B cell (primary cell): ENCODE data around the gene KCNA3. TPM values are rescaled to one million over a fixed set of nuclear protein-coding genes. Genes with fewer than 3 reads are reported as not detected.

ENCODE experiments used
- ATAC-seq: fragments of 200-7000 bp; cut with Tn5 transposase; one replicate; pipeline ENCODE4 v1.10.0; 2021; ENCODE audit warnings: low read depth, mild to moderate bottlenecking, moderate number of reproducible peaks, moderate library complexity
- CTCF ChIA-PET: fragments of 350-600 bp; sonication (Branson Sonifier 250); formaldehyde crosslinking; loops from one replicate; lab custom pipeline; 2021; ENCODE audit warnings: antibody characterized with exemption, inconsistent platforms; lab: Charles Lee
- POLR2A ChIA-PET: fragments of 350-600 bp; sonication (Branson Sonifier 250); formaldehyde crosslinking; loops from one replicate; lab custom pipeline; 2021; ENCODE audit warnings: antibody characterized with exemption; lab: Charles Lee
- DNase-seq: peaks from one replicate; pipeline ENCODE4 v3.0.0; 2013
- H2AFZ ChIP-seq: 2 replicates; pipeline ENCODE4 v1.6.1; 2012; ENCODE audit warnings: mild to moderate bottlenecking, low read depth, low read length; ENCODE audit not compliant: insufficient read depth, poor library complexity, severe bottlenecking
- H3K27ac ChIP-seq, 2 donors: 1 replicate in 1 of 2; 2 replicates in 1 of 2; pipeline ENCODE4 v1.5.1; 2012 to 2013; ENCODE audit warnings: low read length in 2 of 2, mild to moderate bottlenecking in 2 of 2, moderate library complexity in 1 of 2
- H3K27me3 ChIP-seq, 4 experiments: fragments of 200-600 bp in 1 of 4; sonication (generic) in 1 of 4; replicated peaks in 1 of 4; 1 replicate in 2 of 4; 2 replicates in 2 of 4; pipeline versions ENCODE4 v1.6.1 to v1.7.0; 2013 to 2016; ENCODE audit warnings: low read length in 3 of 4, mild to moderate bottlenecking in 2 of 4, mixed read lengths in 1 of 4, moderate library complexity in 1 of 4; ENCODE audit not compliant: insufficient read depth in 4 of 4, control insufficient read depth in 3 of 4; ENCODE audit errors: control extremely low read depth in 1 of 4
- H3K36me3 ChIP-seq, 2 experiments: replicated peaks in 1 of 2; 1 replicate in 1 of 2; 2 replicates in 1 of 2; pipeline versions ENCODE4 v1.6.1 to v1.7.1; 2013; ENCODE audit warnings: low read length in 1 of 2; ENCODE audit not compliant: insufficient read depth in 2 of 2, control insufficient read depth in 1 of 2; ENCODE audit errors: control extremely low read depth in 1 of 2, extremely low read depth in 1 of 2
- H3K4me1 ChIP-seq, 2 donors: fragments of 200-600 bp in 1 of 2; sonication (generic) in 1 of 2; 1 replicate in 1 of 2; 2 replicates in 1 of 2; pipeline versions ENCODE4 v1.5.1 to v1.6.1; 2013 to 2017; ENCODE audit warnings: low read length in 2 of 2; ENCODE audit not compliant: control insufficient read depth in 2 of 2, insufficient read depth in 2 of 2
- H3K4me2 ChIP-seq: replicated peaks from 2 replicates; pipeline ENCODE3; 2012; ENCODE audit warnings: mild to moderate bottlenecking, low read depth, low read length; ENCODE audit not compliant: poor library complexity, severe bottlenecking
- H3K4me3 ChIP-seq, 5 experiments: fragments of 200-600 bp in 1 of 5; sonication (generic) in 1 of 5; 1 replicate in 3 of 5; 2 replicates in 2 of 5; pipeline versions ENCODE4 v1.5.1 to v1.7.0; 2011 to 2016; ENCODE audit warnings: low read length in 4 of 5, mild to moderate bottlenecking in 4 of 5, low read depth in 2 of 5, control low read depth in 1 of 5, moderate library complexity in 1 of 5; ENCODE audit not compliant: insufficient read depth in 1 of 5; ENCODE audit errors: control extremely low read depth in 1 of 5, extremely low read depth in 1 of 5
- H3K79me2 ChIP-seq: fragments of 200-600 bp; sonication (generic); one replicate; pipeline ENCODE4 v1.6.0; 2016; ENCODE audit warnings: low read length; ENCODE audit not compliant: control insufficient read depth, insufficient read depth
- H3K9ac ChIP-seq: fragments of 200-600 bp; sonication (generic); 2 replicates; pipeline ENCODE4 v1.6.1; 2017; ENCODE audit warnings: mild to moderate bottlenecking, low read length, moderate library complexity
- H3K9me3 ChIP-seq, 3 donors: one replicate each; pipeline versions ENCODE4 v1.6.1 to v1.7.1; 2013; ENCODE audit warnings: low read length in 2 of 3; ENCODE audit not compliant: control insufficient read depth in 2 of 3, insufficient read depth in 1 of 3; ENCODE audit errors: control extremely low read depth in 1 of 3
- H4K20me1 ChIP-seq: 2 replicates; pipeline ENCODE4 v1.6.0; 2012; ENCODE audit warnings: mild to moderate bottlenecking, low read length; ENCODE audit not compliant: insufficient read depth, control insufficient read depth, poor library complexity, severe bottlenecking
- H3K27ac Mint-ChIP-seq: one replicate; pipeline ENCODE4 v1.8.0; 2021; ENCODE audit warnings: mixed read lengths
- H3K27me3 Mint-ChIP-seq: one replicate; pipeline ENCODE4 v1.8.0; 2021; ENCODE audit warnings: mixed read lengths
- H3K4me1 Mint-ChIP-seq: one replicate; pipeline ENCODE4 v1.8.0; 2021; ENCODE audit warnings: mixed read lengths
- H3K4me3 Mint-ChIP-seq: one replicate; pipeline ENCODE4 v1.8.0; 2021; ENCODE audit warnings: mixed read lengths
- H3K9me3 Mint-ChIP-seq: one replicate; pipeline ENCODE4 v1.8.0; 2022; ENCODE audit warnings: mixed read lengths; ENCODE audit not compliant: insufficient read depth
- EZH2 ChIP-seq: IDR thresholded peaks from 2 replicates; pipeline ENCODE4 v1.6.1; 2012; ENCODE audit warnings: borderline replicate concordance, low read depth, mild to moderate bottlenecking, moderate library complexity, low read length; ENCODE audit not compliant: insufficient read depth, poor library complexity, severe bottlenecking
- WGBS: methylation state at CpG from one replicate; pipeline ENCODE4 v1.1.5; 2013; ENCODE audit warnings: missing lambda C conversion rate; ENCODE audit not compliant: insufficient coverage; 5-methylcytosine and 5-hydroxymethylcytosine counted together
- intact Hi-C: fragments of 100-400 bp; cut with micrococcal nuclease; formaldehyde crosslinking; loops from one replicate; pipeline ENCODE4 v1.10.0; 2022
- polyA plus RNA-seq: library from polyadenylated mRNA; depleted of rRNA; stranded (reverse); fragments of >200 nt; gene quantifications from 2 replicates; pipeline ENCODE4 v1.2.3, GENCODE V29; 2012
- total RNA-seq, 2 donors: library from RNA; stranded (reverse); fragments of 120-200 nt in 1 of 2; gene quantifications; 1 replicate in 1 of 2; 2 replicates in 1 of 2; pipeline versions ENCODE4 v1.2.3 to v1.2.4, GENCODE V29; 2013 to 2022
- TF ChIP-seq, protein P1 (sequence below): fragments of 200-600 bp; IDR thresholded peaks from one replicate; pipeline ENCODE4 v1.8.0; 2022; ENCODE audit warnings: antibody characterized with exemption, mild to moderate bottlenecking

KCNA3 gene
- total and polyA plus RNA-seq, 2 donors (not counting 1 experiment from before 2014, with no cell fraction given) = 17.5 to 60.0 TPM

DNA sequence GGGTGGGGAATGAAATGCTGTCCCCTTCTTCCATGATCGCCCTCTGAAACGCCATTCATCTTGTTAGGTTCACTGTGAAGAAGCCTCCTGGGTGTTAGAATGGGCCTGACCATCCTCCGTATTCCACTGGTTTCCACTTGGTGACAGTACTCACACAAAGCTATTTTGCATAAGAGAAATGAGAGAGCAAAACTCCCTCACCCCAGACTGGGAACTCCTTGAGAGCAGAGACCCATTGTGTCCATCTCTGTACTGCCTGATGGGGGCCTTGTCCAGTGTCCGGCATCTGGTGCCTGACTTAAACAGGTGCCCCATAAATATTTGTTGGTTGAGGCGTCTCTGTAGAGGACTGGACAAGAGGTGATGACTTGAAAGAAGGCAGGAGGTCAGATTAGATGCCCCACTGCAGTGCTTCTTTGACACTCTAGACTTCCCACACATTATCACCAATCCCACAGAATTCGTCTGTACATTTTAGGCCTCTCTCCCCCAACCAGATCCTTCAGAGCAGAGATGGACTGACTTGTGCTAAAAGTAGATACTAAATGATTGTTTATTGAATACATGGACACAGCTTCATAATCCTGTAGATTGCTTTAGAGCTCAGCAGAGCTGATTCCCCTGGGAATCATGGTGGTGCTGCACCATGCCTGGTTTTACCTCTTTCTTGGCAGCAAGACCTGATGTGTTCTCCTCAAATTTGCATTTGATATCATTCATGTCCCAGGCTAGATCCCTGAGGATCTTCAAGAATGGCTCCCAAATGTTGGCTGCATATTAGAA lies 46.2 kb downstream of the KCNA3 start:
- Histone ChIP-seq H3K27ac (no peak overlapping the region), H2AFZ (no peak overlapping the region), H3K4me1 (peaks cover 31 to 39% of the 10 kb centered on the region in 2 donors), H3K9ac (no peak overlapping the region), H3K4me2 (no peak overlapping the region), H3K79me2 (no peaks in the 10 kb centered on the region), H3K27me3 (no peaks in the 10 kb centered on the region), H3K4me3 (no peak overlapping the region), H3K9me3 (no peaks in the 10 kb centered on the region), H3K36me3 (no peaks in the 10 kb centered on the region), H4K20me1 (no peaks in the 10 kb centered on the region)
- no peak overlapping the region for H3K4me3 Mint-ChIP-seq
- intact Hi-C loops = no loop called here
- 100% methylated on average over 1 of the region's 6 CpGs for WGBS
- no peaks in the 10 kb centered on the region for H3K27me3 Mint-ChIP-seq
- H3K4me1 Mint-ChIP-seq = peaks cover 19% of the 10 kb centered on the region
- CTCF ChIA-PET = interaction anchor here (0.9 to 11.9 kb wide), 9 partner anchors 9 to 325 kb away, joined by 3 to 155 read pairs (median 9); no protein-coding TSS in a partner anchor
- ATAC-seq (no peak), DNase-seq (no peak)
- POLR2A ChIA-PET = no interaction called here
- H3K9me3 Mint-ChIP-seq = no peaks in the 10 kb centered on the region
- no peak overlapping the region for H3K27ac Mint-ChIP-seq
- TF ChIP-seq, protein P1, sequence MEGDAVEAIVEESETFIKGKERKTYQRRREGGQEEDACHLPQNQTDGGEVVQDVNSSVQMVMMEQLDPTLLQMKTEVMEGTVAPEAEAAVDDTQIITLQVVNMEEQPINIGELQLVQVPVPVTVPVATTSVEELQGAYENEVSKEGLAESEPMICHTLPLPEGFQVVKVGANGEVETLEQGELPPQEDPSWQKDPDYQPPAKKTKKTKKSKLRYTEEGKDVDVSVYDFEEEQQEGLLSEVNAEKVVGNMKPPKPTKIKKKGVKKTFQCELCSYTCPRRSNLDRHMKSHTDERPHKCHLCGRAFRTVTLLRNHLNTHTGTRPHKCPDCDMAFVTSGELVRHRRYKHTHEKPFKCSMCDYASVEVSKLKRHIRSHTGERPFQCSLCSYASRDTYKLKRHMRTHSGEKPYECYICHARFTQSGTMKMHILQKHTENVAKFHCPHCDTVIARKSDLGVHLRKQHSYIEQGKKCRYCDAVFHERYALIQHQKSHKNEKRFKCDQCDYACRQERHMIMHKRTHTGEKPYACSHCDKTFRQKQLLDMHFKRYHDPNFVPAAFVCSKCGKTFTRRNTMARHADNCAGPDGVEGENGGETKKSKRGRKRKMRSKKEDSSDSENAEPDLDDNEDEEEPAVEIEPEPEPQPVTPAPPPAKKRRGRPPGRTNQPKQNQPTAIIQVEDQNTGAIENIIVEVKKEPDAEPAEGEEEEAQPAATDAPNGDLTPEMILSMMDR = no peak
- TF ChIP-seq EZH2 = no peak

- Histone ChIP-seq H3K27ac (no peak overlapping the region), H3K4me1 (peaks cover 24 to 32% of the 10 kb centered on the region in 2 donors), H3K9me3 (no peaks in the 10 kb centered on the region), H2AFZ (no peak overlapping the region), H3K4me3 (no peak overlapping the region), H3K4me2 (no peak overlapping the region), H4K20me1 (no peaks in the 10 kb centered on the region), H3K36me3 (no peaks in the 10 kb centered on the region), H3K27me3 (no peaks in the 10 kb centered on the region), H3K9ac (no peak overlapping the region), H3K79me2 (no peaks in the 10 kb centered on the region)
- H3K9me3 Mint-ChIP-seq = no peaks in the 10 kb centered on the region
- H3K4me3 Mint-ChIP-seq = no peak overlapping the region
- CTCF ChIA-PET = interaction anchor here (1.8 to 11.9 kb wide), 4 partner anchors 8 to 159 kb away, joined by 6 to 155 read pairs (median 54); no protein-coding TSS in a partner anchor
- TF ChIP-seq, protein P1 = no peak
- no peak for TF ChIP-seq EZH2
- WGBS = no CpG with 5 or more reads among the region's 2 CpGs
- no peak overlapping the region for H3K27ac Mint-ChIP-seq
- no peaks in the 10 kb centered on the region for H3K27me3 Mint-ChIP-seq
- POLR2A ChIA-PET = no interaction called here
- no peak for ATAC-seq
- intact Hi-C loops = no loop called here
- DNase-seq = no peak
- peaks cover 12% of the 10 kb centered on the region for H3K4me1 Mint-ChIP-seq
Measured at GRCh38 chr1:110627764-110628163, 47.0 kb downstream of the KCNA3 start.
